ENCODE data around the gene KAZN. TPM values are rescaled to one million over a fixed set of nuclear protein-coding genes. Genes with fewer than 3 reads are reported as not detected.

The KAZN gene
- total and polyA plus RNA-seq, 9 donors = 5.1 to 17.4 (median 14.3) TPM

DNA sequence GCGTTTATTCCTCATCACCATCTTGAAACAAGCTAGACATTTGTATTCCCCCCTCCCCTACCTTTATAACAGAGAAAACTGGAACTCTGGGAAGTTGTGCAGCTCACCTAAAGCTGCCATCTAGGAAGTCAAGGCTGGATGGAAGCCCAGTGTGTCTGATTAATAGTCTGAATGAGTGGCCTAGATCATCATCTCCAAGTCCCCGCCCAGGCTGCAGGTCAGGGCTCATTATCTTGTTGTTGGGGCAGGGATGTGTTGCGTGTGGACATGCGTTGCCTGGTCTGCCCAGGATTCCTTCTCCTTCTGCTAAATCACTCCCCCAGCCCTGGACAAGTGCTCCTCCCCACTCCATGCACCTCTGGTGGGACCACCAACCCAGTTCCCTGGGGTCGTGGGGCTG lies 14.7 kb upstream of the KAZN start:
- Histone ChIP-seq H3K27ac (ENCODE audit: low read length) (no peak overlapping the region), H3K36me3 (ENCODE audit: control insufficient read depth, insufficient read depth, low read length) (no peaks in the 10 kb centered on the region), H3K27me3 (ENCODE audit: control insufficient read depth, insufficient read depth, low read length) (no peaks in the 10 kb centered on the region), H3K4me3 (ENCODE audit: low read length) (no peak overlapping the region), H3K9me3 (replicated peaks; ENCODE audit: control insufficient read depth, low read depth, low read length) (no peaks in the 10 kb centered on the region), H3K4me1 (ENCODE audit: control insufficient read depth, insufficient read depth, low read length) (no peaks in the 10 kb centered on the region)
- no peak for DNase-seq
- 58% methylated on average over 1 of the region's 5 CpGs for WGBS (ENCODE audit: insufficient coverage)

DNA sequence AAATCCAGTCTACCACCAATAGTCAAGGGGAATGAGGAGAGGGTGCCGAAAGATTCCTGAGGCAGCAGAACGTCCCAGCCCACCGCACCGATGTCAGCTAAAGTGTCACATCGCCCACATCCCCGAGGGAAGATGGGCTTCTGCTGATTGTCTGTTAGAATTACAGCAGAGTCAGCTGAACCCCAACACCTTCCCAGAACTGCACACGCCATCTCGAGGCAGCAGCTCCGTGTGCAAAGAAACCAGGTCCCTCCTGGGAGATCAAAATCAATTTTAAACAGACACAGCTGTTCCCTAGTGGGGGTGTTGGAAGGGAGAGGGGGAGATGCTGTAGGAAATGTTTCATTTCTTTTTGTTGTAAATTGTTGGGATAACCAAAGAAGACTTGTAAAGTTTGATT lies 12.8 kb upstream of the KAZN start:
- no peaks in the 10 kb centered on the region for H3K9me3 ChIP-seq (replicated peaks; ENCODE audit: control insufficient read depth, low read depth, low read length)
- H3K4me3 ChIP-seq (ENCODE audit: low read length) = no peak overlapping the region
- no peak overlapping the region for H3K27ac ChIP-seq (ENCODE audit: low read length)
- WGBS (ENCODE audit: insufficient coverage) = 60% methylated on average over 2 of the region's 9 CpGs
- H3K4me1 ChIP-seq (ENCODE audit: control insufficient read depth, insufficient read depth, low read length) = no peaks in the 10 kb centered on the region
- no peaks in the 10 kb centered on the region for H3K36me3 ChIP-seq (ENCODE audit: control insufficient read depth, insufficient read depth, low read length)
- no peak for DNase-seq
- no peaks in the 10 kb centered on the region for H3K27me3 ChIP-seq (ENCODE audit: control insufficient read depth, insufficient read depth, low read length)

DNA sequence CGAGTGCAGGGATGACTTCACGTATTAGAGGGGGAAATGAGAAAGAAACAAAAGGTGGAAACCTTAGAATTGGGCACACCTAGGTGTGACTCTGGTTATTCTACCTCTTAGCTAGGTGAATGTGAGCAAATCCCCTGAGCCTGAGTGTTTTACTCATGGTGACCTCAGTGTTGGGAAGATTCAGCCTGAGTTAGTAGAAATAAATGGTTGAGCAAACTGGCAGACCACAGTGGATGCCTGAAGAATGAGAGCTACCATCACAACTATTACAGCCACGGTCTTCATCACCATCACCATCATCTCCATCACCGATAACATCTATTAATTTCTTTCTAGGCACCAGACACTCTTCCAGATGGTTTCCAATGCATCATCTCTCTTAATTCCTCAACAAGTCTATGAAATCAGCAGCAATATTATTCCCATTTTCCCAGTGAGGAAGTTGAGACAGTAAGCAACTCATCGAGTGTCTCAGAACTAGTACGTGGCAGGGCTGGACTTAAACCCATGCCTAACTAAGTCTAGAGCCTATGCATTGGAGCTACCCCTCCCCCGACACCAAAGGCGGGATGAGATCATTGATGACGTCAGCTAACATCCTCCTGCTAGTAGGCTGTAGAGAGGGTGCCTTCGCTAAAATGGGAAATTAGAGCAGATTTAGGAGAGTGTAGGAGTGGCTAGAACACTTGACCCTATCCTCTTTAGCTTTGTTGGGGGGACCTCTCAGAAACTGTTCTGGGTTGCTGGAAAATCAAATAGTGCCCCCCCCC lies 7.9 kb upstream of the KAZN start:
- Histone ChIP-seq H3K27ac (ENCODE audit: low read length) (no peak overlapping the region), H3K4me3 (ENCODE audit: low read length) (no peak overlapping the region), H3K27me3 (ENCODE audit: control insufficient read depth, insufficient read depth, low read length) (peaks cover 3% of the 10 kb centered on the region), H3K4me1 (ENCODE audit: control insufficient read depth, insufficient read depth, low read length) (no peaks in the 10 kb centered on the region), H3K36me3 (ENCODE audit: control insufficient read depth, insufficient read depth, low read length) (no peaks in the 10 kb centered on the region), H3K9me3 (replicated peaks; ENCODE audit: control insufficient read depth, low read depth, low read length) (no peaks in the 10 kb centered on the region)
- no peak for DNase-seq
- 78% methylated on average over 8 of the region's 10 CpGs for WGBS (ENCODE audit: insufficient coverage)

DNA sequence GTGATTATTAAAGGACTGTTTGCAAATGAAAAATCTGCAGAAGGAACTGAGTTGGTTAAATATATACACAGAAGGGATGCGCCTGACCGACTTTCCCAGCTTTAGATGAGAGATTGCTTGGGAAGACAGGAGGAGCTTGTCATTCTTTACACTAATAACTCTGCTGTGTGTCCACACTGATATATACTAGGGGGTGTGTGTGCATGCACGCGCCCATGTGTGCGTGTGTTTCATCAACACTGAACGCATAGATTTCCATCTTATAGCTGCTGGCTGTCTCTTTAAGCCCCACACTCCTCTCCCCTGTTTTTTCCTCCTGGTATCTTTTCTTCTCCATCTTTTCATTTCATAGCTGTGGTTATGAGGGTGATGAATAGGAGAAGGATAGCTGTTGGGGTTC lies 6.9 kb upstream of the KAZN start:
- Histone ChIP-seq H3K27ac (ENCODE audit: low read length) (no peak overlapping the region), H3K4me1 (ENCODE audit: control insufficient read depth, insufficient read depth, low read length) (no peaks in the 10 kb centered on the region), H3K36me3 (ENCODE audit: control insufficient read depth, insufficient read depth, low read length) (no peaks in the 10 kb centered on the region), H3K9me3 (replicated peaks; ENCODE audit: control insufficient read depth, low read depth, low read length) (no peaks in the 10 kb centered on the region), H3K27me3 (ENCODE audit: control insufficient read depth, insufficient read depth, low read length) (peaks cover 3% of the 10 kb centered on the region), H3K4me3 (ENCODE audit: low read length) (no peak overlapping the region)
- no peak for DNase-seq
- WGBS (ENCODE audit: insufficient coverage) = 50% methylated on average over 2 of the region's 6 CpGs

DNA sequence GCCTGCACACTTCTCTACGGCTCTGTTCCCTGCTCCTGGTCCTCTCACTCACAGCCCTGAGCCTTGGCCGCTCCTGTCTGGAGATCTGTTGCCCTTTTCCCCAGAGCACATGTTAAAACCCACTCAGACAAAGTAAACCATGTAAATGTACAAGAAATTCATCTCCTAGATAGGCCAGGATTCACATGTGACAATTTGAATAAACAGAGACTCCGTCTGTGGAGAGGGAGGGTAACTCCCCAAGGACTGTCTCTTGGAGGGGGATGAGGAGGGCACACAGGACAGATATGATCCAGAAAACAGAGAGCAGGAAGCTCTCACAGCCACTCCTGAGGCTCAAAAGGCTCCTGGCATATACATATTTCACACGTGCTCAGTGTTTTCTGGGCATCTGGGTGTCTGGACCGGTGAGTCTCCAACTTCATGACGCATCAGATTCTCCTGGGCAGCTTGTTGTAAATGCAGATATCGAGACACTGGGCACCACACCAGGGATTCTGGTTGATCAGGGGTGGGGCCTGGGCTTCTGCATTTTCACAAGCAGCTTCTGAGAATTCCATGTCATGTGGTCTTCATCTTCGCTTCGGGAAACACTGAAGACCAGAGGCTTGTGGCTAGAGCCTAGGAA lies 6.4 kb upstream of the KAZN start:
- no peak for DNase-seq
- no peaks in the 10 kb centered on the region for H3K36me3 ChIP-seq (ENCODE audit: control insufficient read depth, insufficient read depth, low read length)
- no peaks in the 10 kb centered on the region for H3K9me3 ChIP-seq (replicated peaks; ENCODE audit: control insufficient read depth, low read depth, low read length)
- peaks cover 7% of the 10 kb centered on the region for H3K27me3 ChIP-seq (ENCODE audit: control insufficient read depth, insufficient read depth, low read length)
- no peak overlapping the region for H3K27ac ChIP-seq (ENCODE audit: low read length)
- WGBS (ENCODE audit: insufficient coverage) = 69% methylated on average over 6 of the region's 9 CpGs
- H3K4me1 ChIP-seq (ENCODE audit: control insufficient read depth, insufficient read depth, low read length) = no peaks in the 10 kb centered on the region
- no peak overlapping the region for H3K4me3 ChIP-seq (ENCODE audit: low read length)

DNA sequence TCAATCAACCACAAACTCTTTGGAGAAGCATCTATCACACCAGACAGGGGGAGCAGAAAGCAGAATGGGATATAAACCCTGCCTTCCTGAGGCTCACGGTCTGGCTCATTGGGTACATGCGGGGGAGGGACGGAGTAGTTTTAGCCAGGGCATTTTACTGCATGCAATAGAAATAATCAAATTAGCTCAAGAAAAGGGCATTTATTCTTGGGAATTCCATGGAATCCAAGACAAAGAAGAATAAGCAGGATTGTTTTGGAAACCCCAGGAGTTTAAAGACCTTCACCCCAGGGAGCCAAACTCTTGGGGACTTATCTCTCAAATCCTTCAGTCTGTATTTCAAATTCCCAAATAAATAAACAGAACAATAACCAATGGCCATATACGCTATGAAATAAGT lies 5.2 kb upstream of the KAZN start:
- 70% methylated on average over 2 of the region's 4 CpGs for WGBS (ENCODE audit: insufficient coverage)
- Histone ChIP-seq H3K4me1 (ENCODE audit: control insufficient read depth, insufficient read depth, low read length) (peaks cover 8% of the 10 kb centered on the region), H3K4me3 (ENCODE audit: low read length) (no peak overlapping the region), H3K36me3 (ENCODE audit: control insufficient read depth, insufficient read depth, low read length) (no peaks in the 10 kb centered on the region), H3K27me3 (ENCODE audit: control insufficient read depth, insufficient read depth, low read length) (peaks cover 19% of the 10 kb centered on the region), H3K27ac (ENCODE audit: low read length) (no peak overlapping the region), H3K9me3 (replicated peaks; ENCODE audit: control insufficient read depth, low read depth, low read length) (no peaks in the 10 kb centered on the region)
- no peak for DNase-seq

DNA sequence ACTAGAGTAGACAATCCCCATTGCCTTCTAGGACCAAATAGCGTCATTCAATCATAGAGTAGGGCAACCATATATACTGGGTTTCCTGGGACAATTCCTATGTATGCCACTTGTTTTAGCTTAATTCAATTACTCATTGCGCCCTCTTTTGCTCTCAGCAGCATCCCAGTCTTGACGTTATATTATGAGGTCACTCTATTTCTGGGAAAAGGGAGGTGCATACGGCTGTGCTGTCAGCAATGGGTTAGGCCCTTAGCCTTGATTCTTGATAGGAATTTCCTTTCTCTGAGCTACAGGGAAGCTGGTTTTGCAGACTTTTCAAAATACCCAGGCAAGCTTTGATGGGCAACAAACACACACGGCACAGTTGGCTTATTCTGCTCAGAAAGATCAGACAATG lies 4.4 kb upstream of the KAZN start:
- Histone ChIP-seq H3K27ac (ENCODE audit: low read length) (no peak overlapping the region), H3K4me3 (ENCODE audit: low read length) (no peak overlapping the region), H3K27me3 (ENCODE audit: control insufficient read depth, insufficient read depth, low read length) (peaks cover 21% of the 10 kb centered on the region), H3K9me3 (replicated peaks; ENCODE audit: control insufficient read depth, low read depth, low read length) (no peaks in the 10 kb centered on the region), H3K4me1 (ENCODE audit: control insufficient read depth, insufficient read depth, low read length) (peaks cover 8% of the 10 kb centered on the region), H3K36me3 (ENCODE audit: control insufficient read depth, insufficient read depth, low read length) (no peaks in the 10 kb centered on the region)
- WGBS (ENCODE audit: insufficient coverage) = no CpG with 5 or more reads among the region's 5 CpGs
- no peak for DNase-seq

DNA sequence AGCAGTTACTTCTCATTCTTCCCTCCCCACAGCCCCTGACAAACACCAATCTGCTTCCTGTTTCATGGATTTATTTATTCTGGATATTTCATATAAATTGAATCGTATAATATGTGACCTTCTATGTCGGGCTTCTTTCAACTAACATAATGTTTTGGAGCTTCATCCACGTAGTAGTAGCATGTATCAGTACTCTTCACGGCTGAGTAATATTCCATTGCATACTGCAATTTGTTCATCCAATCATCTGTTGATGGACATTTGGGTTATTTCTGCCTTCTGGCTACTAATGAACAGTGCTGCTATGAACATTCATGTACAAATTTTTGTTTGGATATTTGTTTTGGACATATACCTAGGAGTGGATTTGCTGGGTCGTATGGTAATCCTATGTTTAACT lies 1.9 kb upstream of the KAZN start:
- Histone ChIP-seq H3K36me3 (ENCODE audit: control insufficient read depth, insufficient read depth, low read length) (no peaks in the 10 kb centered on the region), H3K27ac (ENCODE audit: low read length) (no peak overlapping the region), H3K4me1 (ENCODE audit: control insufficient read depth, insufficient read depth, low read length) (peaks cover 19% of the 10 kb centered on the region), H3K4me3 (ENCODE audit: low read length) (no peak overlapping the region), H3K27me3 (ENCODE audit: control insufficient read depth, insufficient read depth, low read length) (peaks cover 41% of the 10 kb centered on the region), H3K9me3 (replicated peaks; ENCODE audit: control insufficient read depth, low read depth, low read length) (no peaks in the 10 kb centered on the region)
- no peak for DNase-seq
- WGBS (ENCODE audit: insufficient coverage) = no CpG with 5 or more reads among the region's 5 CpGs

DNA sequence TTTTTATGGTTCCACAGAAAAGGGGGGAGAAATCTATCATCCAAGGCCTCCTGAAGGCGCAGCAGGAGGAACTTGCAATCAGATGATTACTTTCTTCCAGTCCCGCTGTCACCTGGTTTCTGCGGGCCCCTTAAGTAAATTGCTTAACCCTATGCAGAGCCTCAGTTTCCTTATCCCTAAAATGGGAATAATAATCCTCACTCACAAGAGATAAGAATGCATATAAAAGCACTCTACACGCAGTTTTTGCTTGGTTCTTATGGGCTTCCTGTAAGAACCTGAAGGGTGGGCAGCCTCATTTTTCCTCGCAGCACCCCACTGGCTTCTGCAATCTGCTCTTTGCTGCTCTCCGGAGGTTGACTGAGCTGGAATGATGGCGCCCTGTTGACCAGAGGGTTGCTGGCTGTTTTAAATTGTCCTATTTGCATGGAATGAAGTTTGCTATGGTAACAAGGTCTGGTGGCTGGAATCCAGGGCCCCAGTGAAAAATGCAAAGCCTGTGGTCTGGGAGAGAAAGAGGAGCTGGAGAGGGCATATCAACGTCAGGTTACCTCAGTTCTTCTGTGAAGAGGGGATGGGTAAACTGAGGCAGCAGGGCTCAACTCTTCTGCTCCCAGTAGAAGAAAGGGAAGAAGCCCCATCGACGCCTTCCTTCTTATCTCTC lies 1.0 kb upstream of the KAZN start:
- Histone ChIP-seq H3K4me1 (ENCODE audit: control insufficient read depth, insufficient read depth, low read length) (peaks cover 23% of the 10 kb centered on the region), H3K36me3 (ENCODE audit: control insufficient read depth, insufficient read depth, low read length) (no peaks in the 10 kb centered on the region), H3K27ac (ENCODE audit: low read length) (no peak overlapping the region), H3K4me3 (ENCODE audit: low read length) (no peak overlapping the region), H3K9me3 (replicated peaks; ENCODE audit: control insufficient read depth, low read depth, low read length) (no peaks in the 10 kb centered on the region), H3K27me3 (ENCODE audit: control insufficient read depth, insufficient read depth, low read length) (peaks cover 42% of the 10 kb centered on the region)
- DNase-seq = peak; percentile 46
- 81% methylated on average over 4 of the region's 10 CpGs for WGBS (ENCODE audit: insufficient coverage)

DNA sequence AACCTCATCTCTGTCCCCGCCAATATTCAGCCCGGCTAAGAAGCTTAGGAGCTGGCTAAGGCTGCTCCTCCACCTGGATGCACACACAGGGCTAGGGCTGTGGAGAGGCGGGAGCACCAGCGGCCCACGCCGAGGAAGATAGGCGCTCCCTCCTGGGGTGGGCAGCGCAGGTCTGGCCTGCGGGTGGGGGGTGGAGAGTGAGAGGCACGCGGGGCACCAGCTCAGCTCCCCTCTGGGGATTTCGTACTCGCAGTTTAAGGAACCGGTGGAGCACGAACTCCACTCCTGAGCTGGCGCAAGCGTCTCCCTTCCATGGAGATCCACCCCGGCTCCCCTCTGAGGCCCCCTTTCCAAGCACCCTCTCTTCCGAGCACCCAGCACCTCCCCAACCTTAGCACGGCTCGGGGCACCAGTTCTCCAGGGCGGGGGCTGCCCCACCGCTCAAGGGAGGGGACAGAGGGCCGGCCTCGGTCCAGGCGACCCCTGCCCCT lies 433 bp upstream of the KAZN start:
- Histone ChIP-seq H3K27ac (ENCODE audit: low read length) (no peak overlapping the region), H3K27me3 (ENCODE audit: control insufficient read depth, insufficient read depth, low read length) (peaks cover 40% of the 10 kb centered on the region), H3K9me3 (replicated peaks; ENCODE audit: control insufficient read depth, low read depth, low read length) (no peaks in the 10 kb centered on the region), H3K4me1 (ENCODE audit: control insufficient read depth, insufficient read depth, low read length) (peaks cover 26% of the 10 kb centered on the region), H3K36me3 (ENCODE audit: control insufficient read depth, insufficient read depth, low read length) (no peaks in the 10 kb centered on the region), H3K4me3 (ENCODE audit: low read length) (peak overlapping the region; percentile 51)
- peak; percentile 18 for DNase-seq
- WGBS (ENCODE audit: insufficient coverage) = 0% methylated on average over 23 of the region's 26 CpGs
